ENCODE results near the gene SMOC1.

The SMOC1 gene

GRCh38 chr14:70045844-70046535, 166.8 kb downstream of the SMOC1 start:
- peak; percentile 37 for DNase-seq (ENCODE audit: low spot score)

GRCh38 chr14:70047598-70048312, 168.5 kb downstream of the SMOC1 start:
- DNase-seq (ENCODE audit: low spot score), result no peak

- DNase-seq (ENCODE audit: low spot score), result no peak
Observed at GRCh38 chr14:70048313-70048654, 169.1 kb downstream of the SMOC1 start.

GRCh38 chr14:70049605-70050004, 170.4 kb downstream of the SMOC1 start:
- no peak for DNase-seq (ENCODE audit: low spot score)

- DNase-seq (ENCODE audit: low spot score), result no peak
Observed at GRCh38 chr14:70050136-70050535, 170.9 kb downstream of the SMOC1 start.

GRCh38 chr14:70052990-70053389, 173.8 kb downstream of the SMOC1 start:
- DNase-seq (ENCODE audit: low spot score), result no peak

GRCh38 chr14:70057519-70058136, 178.4 kb downstream of the SMOC1 start:
- no peak for DNase-seq (ENCODE audit: low spot score)

- no peak for DNase-seq (ENCODE audit: low spot score)
Observed at GRCh38 chr14:70059545-70059944, 180.3 kb downstream of the SMOC1 start.

- DNase-seq (ENCODE audit: low spot score), result no peak
Observed at GRCh38 chr14:70061108-70061507, 181.9 kb downstream of the SMOC1 start.

GRCh38 chr14:70064136-70064865, 185.1 kb downstream of the SMOC1 start:
- no peak for DNase-seq (ENCODE audit: low spot score)

- DNase-seq (ENCODE audit: low spot score), result no peak
Observed at GRCh38 chr14:70067810-70068209, 188.6 kb downstream of the SMOC1 start.

GRCh38 chr14:70069186-70069585, 190.0 kb downstream of the SMOC1 start:
- no peak for DNase-seq (ENCODE audit: low spot score)

GRCh38 chr14:70073924-70074566, 194.8 kb downstream of the SMOC1 start:
- peak; percentile 6 for DNase-seq (ENCODE audit: low spot score)

GRCh38 chr14:70077005-70077404, 197.8 kb downstream of the SMOC1 start:
- DNase-seq (ENCODE audit: low spot score), result no peak

GRCh38 chr14:70077720-70078119, 198.5 kb downstream of the SMOC1 start:
- no peak for DNase-seq (ENCODE audit: low spot score)

- DNase-seq (ENCODE audit: low spot score), result no peak
Observed at GRCh38 chr14:70078329-70078728, 199.1 kb downstream of the SMOC1 start.

- DNase-seq (ENCODE audit: low spot score), result no peak
Observed at GRCh38 chr14:70080076-70080475, 200.9 kb downstream of the SMOC1 start.
